Measurements from ENCODE around the gene KCNIP4.

The KCNIP4 gene

DNA sequence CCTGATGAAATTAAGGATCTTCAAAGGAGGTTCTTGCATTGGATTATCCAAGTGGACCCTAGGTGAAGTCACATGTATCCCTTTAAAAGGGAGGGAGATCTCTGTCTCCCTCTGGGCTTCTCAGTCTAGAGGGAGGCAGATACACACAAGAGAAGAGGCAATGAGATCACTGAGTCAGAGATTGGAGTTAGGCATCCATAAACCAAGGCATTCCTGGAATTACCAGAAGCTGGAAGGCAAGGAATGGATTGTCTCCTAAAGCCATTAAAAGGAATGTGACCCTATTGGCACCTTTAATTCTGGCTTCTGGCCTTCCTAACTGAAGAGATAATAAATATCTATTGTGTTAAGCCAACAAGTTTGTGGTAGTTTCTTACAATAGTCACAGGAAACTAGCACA is 865.2 kb downstream of the KCNIP4 start:
- Histone ChIP-seq H3K27me3 (ENCODE audit: insufficient read depth, low read length, poor library complexity) (no peaks in the 10 kb centered on the region), H3K4ac (ENCODE audit: low read depth, low read length) (no peak overlapping the region), H4K5ac (ENCODE audit: low read length) (no peak overlapping the region), H2BK15ac (replicated peaks; ENCODE audit: low read depth) (no peak overlapping the region), H3K27ac (ENCODE audit: low read depth, low read length) (no peak overlapping the region), H3K79me2 (ENCODE audit: control insufficient read depth, insufficient read depth, low read length) (no peaks in the 10 kb centered on the region), H3K18ac (ENCODE audit: low read length) (no peak overlapping the region), H2BK5ac (ENCODE audit: low read length) (no peak overlapping the region), H3K4me3 (ENCODE audit: low read length) (no peak overlapping the region), H3K56ac (ENCODE audit: low read length) (no peak overlapping the region), H4K8ac (ENCODE audit: low read depth, low read length) (no peak overlapping the region), H2AK5ac (ENCODE audit: low read length) (no peak overlapping the region), H3K23ac (ENCODE audit: low read length) (no peak overlapping the region), H3K4me2 (ENCODE audit: low read length) (no peak overlapping the region), H3K36me3 (ENCODE audit: control insufficient read depth, insufficient read depth, low read length) (no peaks in the 10 kb centered on the region), H3K4me1 (ENCODE audit: control insufficient read depth, low read depth, low read length) (peaks cover 2% of the 10 kb centered on the region), H3K9ac (ENCODE audit: low read length) (no peak overlapping the region), H2BK120ac (ENCODE audit: low read depth, low read length) (no peak overlapping the region), H3K79me1 (ENCODE audit: low read length) (no peaks in the 10 kb centered on the region)
- DNase-seq: peak; percentile 88

- WGBS (ENCODE audit: extremely low coverage, insufficient coverage, low lambda C conversion rate): no CpG with 5 or more reads among the region's 2 CpGs
- H2BK120ac ChIP-seq (ENCODE audit: low read depth, low read length): no peak overlapping the region
- H3K79me2 ChIP-seq (ENCODE audit: control insufficient read depth, insufficient read depth, low read length): no peaks in the 10 kb centered on the region
- H4K5ac ChIP-seq (ENCODE audit: low read length): no peak overlapping the region
- H3K23ac ChIP-seq (ENCODE audit: low read length): no peak overlapping the region
- no peaks in the 10 kb centered on the region for H3K79me1 ChIP-seq (ENCODE audit: low read length)
- no peak overlapping the region for H2BK15ac ChIP-seq (replicated peaks; ENCODE audit: low read depth)
- no peak overlapping the region for H3K18ac ChIP-seq (ENCODE audit: low read length)
- H3K56ac ChIP-seq (ENCODE audit: low read length): no peak overlapping the region
- no peak overlapping the region for H3K9ac ChIP-seq (ENCODE audit: low read length)
- no peak for DNase-seq
- no peak overlapping the region for H3K27ac ChIP-seq (ENCODE audit: low read depth, low read length)
- no peak overlapping the region for H3K4ac ChIP-seq (ENCODE audit: low read depth, low read length)
- H3K27me3 ChIP-seq (ENCODE audit: insufficient read depth, low read length, poor library complexity): no peaks in the 10 kb centered on the region
- no peaks in the 10 kb centered on the region for H3K36me3 ChIP-seq (ENCODE audit: control insufficient read depth, insufficient read depth, low read length)
- no peak overlapping the region for H3K4me2 ChIP-seq (ENCODE audit: low read length)
- H4K8ac ChIP-seq (ENCODE audit: low read depth, low read length): no peak overlapping the region
- H3K4me3 ChIP-seq (ENCODE audit: low read length): no peak overlapping the region
- no peaks in the 10 kb centered on the region for H3K4me1 ChIP-seq (ENCODE audit: control insufficient read depth, low read depth, low read length)
- H2BK5ac ChIP-seq (ENCODE audit: low read length): no peak overlapping the region
- H2AK5ac ChIP-seq (ENCODE audit: low read length): no peak overlapping the region
Measured at GRCh38 chr4:21077967-21078366, 870.6 kb downstream of the KCNIP4 start.

- Histone ChIP-seq H3K9ac (ENCODE audit: low read length) (no peak overlapping the region), H3K79me2 (ENCODE audit: control insufficient read depth, insufficient read depth, low read length) (no peaks in the 10 kb centered on the region), H3K18ac (ENCODE audit: low read length) (no peak overlapping the region), H2BK120ac (ENCODE audit: low read depth, low read length) (no peak overlapping the region), H2BK15ac (replicated peaks; ENCODE audit: low read depth) (no peak overlapping the region), H4K5ac (ENCODE audit: low read length) (no peak overlapping the region), H4K8ac (ENCODE audit: low read depth, low read length) (no peak overlapping the region), H2AK5ac (ENCODE audit: low read length) (no peak overlapping the region), H3K4me3 (ENCODE audit: low read length) (no peak overlapping the region), H3K4ac (ENCODE audit: low read depth, low read length) (no peak overlapping the region), H3K79me1 (ENCODE audit: low read length) (no peaks in the 10 kb centered on the region), H3K56ac (ENCODE audit: low read length) (no peak overlapping the region), H3K23ac (ENCODE audit: low read length) (no peak overlapping the region), H3K4me1 (ENCODE audit: control insufficient read depth, low read depth, low read length) (no peaks in the 10 kb centered on the region), H3K27ac (ENCODE audit: low read depth, low read length) (no peak overlapping the region), H3K27me3 (ENCODE audit: insufficient read depth, low read length, poor library complexity) (no peaks in the 10 kb centered on the region), H3K36me3 (ENCODE audit: control insufficient read depth, insufficient read depth, low read length) (no peaks in the 10 kb centered on the region), H2BK5ac (ENCODE audit: low read length) (no peak overlapping the region), H3K4me2 (ENCODE audit: low read length) (no peak overlapping the region)
- no peak for DNase-seq
- no CpG with 5 or more reads among the region's 1 CpG for WGBS (ENCODE audit: extremely low coverage, insufficient coverage, low lambda C conversion rate)
Measured at GRCh38 chr4:21067351-21067750, 881.2 kb downstream of the KCNIP4 start.

- Histone ChIP-seq H3K18ac (ENCODE audit: low read length) (no peak overlapping the region), H3K36me3 (ENCODE audit: control insufficient read depth, insufficient read depth, low read length) (no peaks in the 10 kb centered on the region), H4K5ac (ENCODE audit: low read length) (no peak overlapping the region), H4K8ac (ENCODE audit: low read depth, low read length) (no peak overlapping the region), H3K23ac (ENCODE audit: low read length) (no peak overlapping the region), H2BK120ac (ENCODE audit: low read depth, low read length) (no peak overlapping the region), H3K27ac (ENCODE audit: low read depth, low read length) (no peak overlapping the region), H3K27me3 (ENCODE audit: insufficient read depth, low read length, poor library complexity) (no peaks in the 10 kb centered on the region), H3K56ac (ENCODE audit: low read length) (no peak overlapping the region), H3K4me1 (ENCODE audit: control insufficient read depth, low read depth, low read length) (no peaks in the 10 kb centered on the region), H2BK5ac (ENCODE audit: low read length) (no peak overlapping the region), H3K9ac (ENCODE audit: low read length) (no peak overlapping the region), H3K4ac (ENCODE audit: low read depth, low read length) (no peak overlapping the region), H3K79me2 (ENCODE audit: control insufficient read depth, insufficient read depth, low read length) (no peaks in the 10 kb centered on the region), H3K4me2 (ENCODE audit: low read length) (no peak overlapping the region), H2BK15ac (replicated peaks; ENCODE audit: low read depth) (no peak overlapping the region), H2AK5ac (ENCODE audit: low read length) (no peak overlapping the region), H3K4me3 (ENCODE audit: low read length) (no peak overlapping the region), H3K79me1 (ENCODE audit: low read length) (no peaks in the 10 kb centered on the region)
- no CpG with 5 or more reads among the region's 1 CpG for WGBS (ENCODE audit: extremely low coverage, insufficient coverage, low lambda C conversion rate)
- DNase-seq: no peak
Measured at GRCh38 chr4:21061902-21062301, 886.7 kb downstream of the KCNIP4 start.

GRCh38 chr4:21046141-21046540 is 902.4 kb downstream of the KCNIP4 start:
- Histone ChIP-seq H3K4ac (ENCODE audit: low read depth, low read length) (no peak overlapping the region), H3K18ac (ENCODE audit: low read length) (no peak overlapping the region), H3K27ac (ENCODE audit: low read depth, low read length) (no peak overlapping the region), H4K8ac (ENCODE audit: low read depth, low read length) (no peak overlapping the region), H2BK120ac (ENCODE audit: low read depth, low read length) (no peak overlapping the region), H3K4me1 (ENCODE audit: control insufficient read depth, low read depth, low read length) (no peaks in the 10 kb centered on the region), H3K4me3 (ENCODE audit: low read length) (no peak overlapping the region), H2BK15ac (replicated peaks; ENCODE audit: low read depth) (no peak overlapping the region), H2AK5ac (ENCODE audit: low read length) (no peak overlapping the region), H2BK5ac (ENCODE audit: low read length) (no peak overlapping the region), H3K79me1 (ENCODE audit: low read length) (no peaks in the 10 kb centered on the region), H3K4me2 (ENCODE audit: low read length) (no peak overlapping the region), H3K9ac (ENCODE audit: low read length) (no peak overlapping the region), H3K56ac (ENCODE audit: low read length) (no peak overlapping the region), H4K5ac (ENCODE audit: low read length) (no peak overlapping the region), H3K79me2 (ENCODE audit: control insufficient read depth, insufficient read depth, low read length) (no peaks in the 10 kb centered on the region), H3K27me3 (ENCODE audit: insufficient read depth, low read length, poor library complexity) (no peaks in the 10 kb centered on the region), H3K36me3 (ENCODE audit: control insufficient read depth, insufficient read depth, low read length) (no peaks in the 10 kb centered on the region), H3K23ac (ENCODE audit: low read length) (no peak overlapping the region)
- no peak for DNase-seq
- WGBS (ENCODE audit: extremely low coverage, insufficient coverage, low lambda C conversion rate): no CpG with 5 or more reads among the region's 1 CpG

- no peaks in the 10 kb centered on the region for H3K36me3 ChIP-seq (ENCODE audit: control insufficient read depth, insufficient read depth, low read length)
- H3K23ac ChIP-seq (ENCODE audit: low read length): no peak overlapping the region
- no CpG with 5 or more reads among the region's 1 CpG for WGBS (ENCODE audit: extremely low coverage, insufficient coverage, low lambda C conversion rate)
- no peak overlapping the region for H2BK15ac ChIP-seq (replicated peaks; ENCODE audit: low read depth)
- H3K27ac ChIP-seq (ENCODE audit: low read depth, low read length): no peak overlapping the region
- no peak overlapping the region for H4K5ac ChIP-seq (ENCODE audit: low read length)
- no peaks in the 10 kb centered on the region for H3K79me2 ChIP-seq (ENCODE audit: control insufficient read depth, insufficient read depth, low read length)
- H3K4me3 ChIP-seq (ENCODE audit: low read length): no peak overlapping the region
- no peak overlapping the region for H3K56ac ChIP-seq (ENCODE audit: low read length)
- H3K18ac ChIP-seq (ENCODE audit: low read length): no peak overlapping the region
- no peak overlapping the region for H3K9ac ChIP-seq (ENCODE audit: low read length)
- no peak overlapping the region for H3K4ac ChIP-seq (ENCODE audit: low read depth, low read length)
- H2BK120ac ChIP-seq (ENCODE audit: low read depth, low read length): no peak overlapping the region
- no peak overlapping the region for H4K8ac ChIP-seq (ENCODE audit: low read depth, low read length)
- DNase-seq: no peak
- no peaks in the 10 kb centered on the region for H3K27me3 ChIP-seq (ENCODE audit: insufficient read depth, low read length, poor library complexity)
- no peaks in the 10 kb centered on the region for H3K79me1 ChIP-seq (ENCODE audit: low read length)
- no peaks in the 10 kb centered on the region for H3K4me1 ChIP-seq (ENCODE audit: control insufficient read depth, low read depth, low read length)
- H2BK5ac ChIP-seq (ENCODE audit: low read length): no peak overlapping the region
- no peak overlapping the region for H2AK5ac ChIP-seq (ENCODE audit: low read length)
- no peak overlapping the region for H3K4me2 ChIP-seq (ENCODE audit: low read length)
Measured at GRCh38 chr4:21045119-21045518, 903.5 kb downstream of the KCNIP4 start.
